Loucy (cell line): ENCODE measurements around the gene TCEAL8.

Experiments
- H2AFZ ChIP-seq: fragments of 200-600 bp; sonication (generic); 2 replicates; pipeline ENCODE4 v1.6.0; 2016; ENCODE audit warnings: antibody characterized with exemption, mild to moderate bottlenecking, low read length, moderate library complexity
- H3F3A ChIP-seq: fragments of 200-600 bp; 2 replicates; pipeline ENCODE4 v1.6.0; 2016; ENCODE audit warnings: antibody characterized with exemption, low read depth, mild to moderate bottlenecking
- H3K27me3 ChIP-seq: fragments of 200-600 bp; sonication (generic); 2 replicates; pipeline ENCODE4 v1.6.1; 2014; ENCODE audit warnings: low read length, mild to moderate bottlenecking; ENCODE audit not compliant: insufficient read depth, poor library complexity, severe bottlenecking
- H3K36me3 ChIP-seq: fragments of 200-600 bp; sonication (generic); 2 replicates; pipeline ENCODE4 v1.6.1; 2016; ENCODE audit warnings: low read length; ENCODE audit not compliant: insufficient read depth
- H3K4me1 ChIP-seq: fragments of 200-600 bp; sonication (generic); 2 replicates; pipeline ENCODE4 v1.5.1; 2014; ENCODE audit warnings: low read length, mild to moderate bottlenecking; ENCODE audit not compliant: insufficient read depth, poor library complexity, severe bottlenecking
- H3K4me2 ChIP-seq: fragments of 200-600 bp; sonication (generic); 2 replicates; pipeline ENCODE4 v1.6.0; 2014; ENCODE audit warnings: antibody characterized with exemption, low read length, low read depth, mild to moderate bottlenecking; ENCODE audit not compliant: poor library complexity, severe bottlenecking
- H3K4me3 ChIP-seq: fragments of 200-600 bp; sonication (generic); 2 replicates; pipeline ENCODE4 v1.5.1; 2014; ENCODE audit warnings: low read length, mild to moderate bottlenecking, mixed read lengths; ENCODE audit not compliant: poor library complexity, severe bottlenecking
- H3K79me2 ChIP-seq: fragments of 200-600 bp; sonication (generic); 2 replicates; pipeline ENCODE4 v1.6.1; 2014; ENCODE audit warnings: low read length; ENCODE audit not compliant: insufficient read depth
- H3K9ac ChIP-seq: fragments of 200-600 bp; sonication (generic); 2 replicates; pipeline ENCODE4 v1.6.0; 2014; ENCODE audit warnings: mild to moderate bottlenecking, low read depth, low read length, moderate library complexity; ENCODE audit not compliant: poor library complexity, severe bottlenecking
- H3K9me2 ChIP-seq: fragments of 200-600 bp; sonication (generic); replicated peaks from 2 replicates; pipeline ENCODE4 v1.6.1; 2016; ENCODE audit warnings: low read depth, low read length, mixed read lengths
- H3K9me3 ChIP-seq: fragments of 200-600 bp; sonication (generic); 2 replicates; pipeline ENCODE4 v1.6.1; 2014; ENCODE audit warnings: mild to moderate bottlenecking, antibody characterized with exemption, low read length, low read depth; ENCODE audit not compliant: insufficient read depth
- H4K20me1 ChIP-seq: fragments of 200-600 bp; sonication (generic); 2 replicates; pipeline ENCODE4 v1.6.0; 2014; ENCODE audit warnings: antibody characterized with exemption, low read length, mild to moderate bottlenecking; ENCODE audit not compliant: insufficient read depth, poor library complexity, severe bottlenecking
- CTCF ChIP-seq: fragments of 200-600 bp; sonication (generic); conservative IDR thresholded peaks from 2 replicates; pipeline ENCODE4 v1.5.1; 2014; ENCODE audit warnings: mild to moderate bottlenecking, antibody characterized with exemption, low read length
- EZH2phosphoT487 ChIP-seq: fragments of 200-600 bp; IDR thresholded peaks from 2 replicates; pipeline ENCODE4 v1.6.1; 2018; ENCODE audit warnings: antibody characterized with exemption, mild to moderate bottlenecking, moderate library complexity, borderline replicate concordance

Gene TCEAL8

GRCh38 chrX:103254921-103255493 lies at the start of gene TCEAL8:
Gene TCEAL8, minus strand, starts transcription at chrX:103255155. Its CDS starts 1,176 bp downstream, at chrX:103253979.
- Histone ChIP-seq H3K4me3 (peak within 1 kb of the TSS; percentile 97), H4K20me1 (peaks cover 16% of the 10 kb centered on the region), H3K4me1 (peaks cover 14% of the 10 kb centered on the region), H3F3A (no peaks in the 10 kb centered on the region), H3K79me2 (peaks cover 37% of the 10 kb centered on the region), H2AFZ (peak within 1 kb of the TSS; percentile 96), H3K36me3 (no peaks in the 10 kb centered on the region), H3K9ac (peak within 1 kb of the TSS; percentile 98), H3K4me2 (peak within 1 kb of the TSS; percentile 93), H3K9me2 (no peaks in the 10 kb centered on the region), H3K27me3 (no peaks in the 10 kb centered on the region), H3K9me3 (no peaks in the 10 kb centered on the region)
- TF ChIP-seq EZH2phosphoT487, result no peak

GRCh38 chrX:103304705-103305104 lies 49.8 kb upstream of the TCEAL8 start:
- H3K9ac ChIP-seq, result no peak overlapping the region
- no peaks in the 10 kb centered on the region for H3K36me3 ChIP-seq
- H3K9me2 ChIP-seq, result no peaks in the 10 kb centered on the region
- no peak overlapping the region for H2AFZ ChIP-seq
- H4K20me1 ChIP-seq, result no peaks in the 10 kb centered on the region
- no peaks in the 10 kb centered on the region for H3K4me1 ChIP-seq
- no peak for TF ChIP-seq CTCF
- no peak for TF ChIP-seq EZH2phosphoT487
- H3K4me3 ChIP-seq, result no peak overlapping the region
- H3K79me2 ChIP-seq, result no peaks in the 10 kb centered on the region
- H3K27me3 ChIP-seq, result no peaks in the 10 kb centered on the region
- H3K4me2 ChIP-seq, result no peak overlapping the region
- no peaks in the 10 kb centered on the region for H3F3A ChIP-seq
- no peaks in the 10 kb centered on the region for H3K9me3 ChIP-seq

- Histone ChIP-seq H2AFZ (no peak overlapping the region), H3K27me3 (no peaks in the 10 kb centered on the region), H3K9ac (no peak overlapping the region), H3K4me2 (no peak overlapping the region), H3K79me2 (no peaks in the 10 kb centered on the region), H3K4me1 (no peaks in the 10 kb centered on the region), H4K20me1 (no peaks in the 10 kb centered on the region), H3K4me3 (no peak overlapping the region), H3K36me3 (no peaks in the 10 kb centered on the region), H3K9me2 (no peaks in the 10 kb centered on the region), H3K9me3 (no peaks in the 10 kb centered on the region), H3F3A (no peaks in the 10 kb centered on the region)
- TF ChIP-seq EZH2phosphoT487 (no peak), CTCF (no peak)
Observed at GRCh38 chrX:103293118-103293517, 38.2 kb upstream of the TCEAL8 start.

GRCh38 chrX:103279624-103280023 lies 24.7 kb upstream of the TCEAL8 start:
- Histone ChIP-seq H3K4me2 (no peak overlapping the region), H4K20me1 (no peaks in the 10 kb centered on the region), H3K79me2 (no peaks in the 10 kb centered on the region), H2AFZ (no peak overlapping the region), H3K9ac (no peak overlapping the region), H3F3A (no peaks in the 10 kb centered on the region), H3K4me1 (no peaks in the 10 kb centered on the region), H3K27me3 (no peaks in the 10 kb centered on the region), H3K36me3 (no peaks in the 10 kb centered on the region), H3K4me3 (no peak overlapping the region), H3K9me2 (no peaks in the 10 kb centered on the region), H3K9me3 (no peaks in the 10 kb centered on the region)
- TF ChIP-seq EZH2phosphoT487 (no peak), CTCF (no peak)
